Skeletal muscle tissue (tissue), 4 donors: ENCODE results near the gene BCDIN3D. TPM values are rescaled to one million over a fixed set of nuclear protein-coding genes. Genes with fewer than 3 reads are reported as not detected.
A peak's percentile ranks its signal among the peaks of the same experiment; 100 is the strongest.

ENCODE experiments used
- H3K27ac ChIP-seq: one replicate; pipeline ENCODE4 v1.7.0; 2013; ENCODE audit warnings: mild to moderate bottlenecking, low read depth, low read length, inconsistent platforms
- H3K27me3 ChIP-seq, 3 donors: one replicate each; pipeline ENCODE4 v1.7.0; 2013; ENCODE audit warnings: low read length in 3 of 3; ENCODE audit not compliant: control insufficient read depth in 3 of 3, insufficient read depth in 3 of 3
- H3K36me3 ChIP-seq, 3 donors: one replicate each; pipeline ENCODE4 v1.7.0; 2013; ENCODE audit warnings: low read length in 3 of 3; ENCODE audit not compliant: control insufficient read depth in 3 of 3, insufficient read depth in 3 of 3
- H3K4me1 ChIP-seq, 3 donors: one replicate each; pipeline ENCODE4 v1.7.0; 2013; ENCODE audit warnings: low read length in 3 of 3, mild to moderate bottlenecking in 3 of 3; ENCODE audit not compliant: control insufficient read depth in 3 of 3, insufficient read depth in 3 of 3
- H3K4me3 ChIP-seq, 3 donors: one replicate each; pipeline ENCODE4 v1.7.0; 2013; ENCODE audit warnings: low read length in 3 of 3
- H3K9ac ChIP-seq, 3 donors: one replicate each; pipeline ENCODE4 v1.7.0; 2013; ENCODE audit warnings: low read length in 3 of 3, mild to moderate bottlenecking in 3 of 3, moderate library complexity in 2 of 3, low read depth in 1 of 3
- H3K9me3 ChIP-seq, 3 donors: one replicate each; pipeline ENCODE4 v1.7.0; 2013; ENCODE audit warnings: low read length in 3 of 3; ENCODE audit not compliant: control insufficient read depth in 3 of 3
- total RNA-seq: library from RNA; depleted of rRNA; stranded (reverse); fragments of >200 nt; gene quantifications from one replicate; pipeline ENCODE4 v1.2.3, GENCODE V29; 2014
- donor health status: Osteomylitis.

BCDIN3D gene
- total RNA-seq, 1 donor from 2014 or later: 6.8 TPM

DNA sequence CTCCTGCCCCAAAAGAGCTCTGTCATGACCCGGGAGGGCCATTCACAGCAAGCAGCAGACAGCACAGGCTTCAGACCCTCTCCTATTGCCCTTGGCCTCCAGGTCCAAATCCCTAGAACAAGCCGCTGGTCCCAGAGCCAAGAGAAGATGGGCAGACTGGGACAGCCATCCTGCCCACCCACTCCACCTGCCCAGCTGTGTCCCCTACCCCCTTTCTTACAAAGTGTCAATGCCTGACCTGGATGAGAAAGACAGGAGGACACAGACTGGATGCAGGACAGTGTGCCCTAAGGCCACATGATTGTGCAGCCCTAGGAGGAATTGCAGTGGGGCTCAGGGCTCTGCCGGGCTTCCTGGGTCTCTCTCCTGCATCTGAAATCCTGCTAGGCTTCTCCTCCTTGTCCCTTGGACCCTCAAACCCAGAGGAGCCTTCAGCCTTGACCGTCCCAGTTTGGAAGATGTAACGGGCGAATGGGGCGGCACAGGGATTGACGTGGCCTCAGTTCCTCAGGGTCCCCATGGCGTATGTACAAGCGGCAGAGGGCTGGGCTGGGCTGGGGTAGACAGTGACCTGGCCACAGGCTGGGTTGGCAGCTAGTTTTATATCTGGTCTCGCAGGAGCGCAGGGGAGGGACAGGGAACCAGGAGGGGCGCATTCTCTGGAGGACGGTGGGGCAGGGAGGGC is 27.1 kb upstream of the BCDIN3D start:
- Histone ChIP-seq H3K9me3 (no peaks in the 10 kb centered on the region), H3K4me1 (peaks cover 28 to 40% (median 38%) of the 10 kb centered on the region in 3 donors), H3K9ac (no peak overlapping the region), H3K36me3 (no peaks in the 10 kb centered on the region), H3K4me3 (no peak overlapping the region), H3K27ac (no peak overlapping the region), H3K27me3 (peaks cover 0 to 9% (median 2%) of the 10 kb centered on the region in 3 donors)

GRCh38 chr12:49868952-49869815 is 26.3 kb upstream of the BCDIN3D start:
- Histone ChIP-seq H3K27me3 (peaks cover 0 to 9% (median 6%) of the 10 kb centered on the region in 3 donors), H3K4me3 (no peak overlapping the region), H3K4me1 (peaks cover 28 to 40% (median 38%) of the 10 kb centered on the region in 3 donors), H3K27ac (no peak overlapping the region), H3K36me3 (no peaks in the 10 kb centered on the region), H3K9me3 (no peaks in the 10 kb centered on the region), H3K9ac (peak overlapping the region in 1 of 3 donors; percentile 25)

DNA sequence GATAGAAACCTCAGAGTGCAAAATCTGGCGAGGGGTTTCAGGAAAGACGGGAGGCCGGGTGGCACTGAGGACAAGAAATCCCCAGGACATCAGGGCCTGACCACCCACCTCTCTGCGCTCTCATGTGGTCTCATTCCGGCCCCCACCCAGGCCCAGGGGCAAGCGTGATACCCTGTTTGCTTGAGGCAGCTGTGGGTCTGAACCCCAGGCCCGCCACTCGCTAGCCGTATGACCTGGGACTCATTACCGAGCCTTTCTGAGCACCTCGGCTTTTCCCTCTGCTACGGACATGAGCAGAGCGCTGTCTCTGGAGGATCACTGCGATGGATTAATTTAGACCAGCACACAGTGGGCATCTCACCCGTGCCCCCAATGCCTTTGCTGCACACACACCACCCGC is 25.5 kb upstream of the BCDIN3D start:
- no peak overlapping the region for H3K4me3 ChIP-seq
- H3K4me1 ChIP-seq: peaks cover 28 to 38% (median 37%) of the 10 kb centered on the region in 3 donors
- peaks cover 0 to 9% (median 6%) of the 10 kb centered on the region in 3 donors for H3K27me3 ChIP-seq
- H3K36me3 ChIP-seq: no peaks in the 10 kb centered on the region
- H3K27ac ChIP-seq: no peak overlapping the region
- no peaks in the 10 kb centered on the region for H3K9me3 ChIP-seq
- H3K9ac ChIP-seq: peak overlapping the region in 1 of 3 donors; percentile 25

- Histone ChIP-seq H3K4me1 (peaks cover 28 to 33% (median 30%) of the 10 kb centered on the region in 3 donors), H3K4me3 (no peak overlapping the region), H3K27ac (no peak overlapping the region), H3K9me3 (no peaks in the 10 kb centered on the region), H3K27me3 (peaks cover 0 to 9% (median 6%) of the 10 kb centered on the region in 3 donors), H3K9ac (no peak overlapping the region), H3K36me3 (no peaks in the 10 kb centered on the region)
Observed at GRCh38 chr12:49867570-49868341, 24.9 kb upstream of the BCDIN3D start.

- Histone ChIP-seq H3K4me3 (no peak overlapping the region), H3K36me3 (no peaks in the 10 kb centered on the region), H3K27ac (no peak overlapping the region), H3K4me1 (peaks cover 28 to 31% (median 29%) of the 10 kb centered on the region in 3 donors), H3K9ac (no peak overlapping the region), H3K27me3 (peaks cover 0 to 9% (median 6%) of the 10 kb centered on the region in 3 donors), H3K9me3 (no peaks in the 10 kb centered on the region)
Observed at GRCh38 chr12:49866859-49867569, 24.1 kb upstream of the BCDIN3D start.

DNA sequence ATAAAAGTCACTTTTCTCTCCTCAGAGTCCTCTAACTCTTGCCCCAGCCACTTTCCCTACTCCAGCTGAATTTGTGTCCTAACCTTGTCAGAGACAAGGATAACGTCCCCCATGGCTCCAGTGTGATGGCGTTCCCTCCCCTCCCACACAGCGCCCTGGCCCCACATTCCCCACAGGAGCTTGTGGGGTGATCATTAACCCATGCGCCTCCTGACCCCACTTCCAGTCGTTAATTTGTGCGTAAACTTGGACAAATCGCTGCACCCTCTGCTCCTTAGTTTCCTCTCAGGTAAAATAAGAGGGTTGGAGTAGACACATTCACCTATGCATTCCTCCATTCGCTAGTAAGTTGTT is 22.9 kb upstream of the BCDIN3D start:
- Histone ChIP-seq H3K9ac (no peak overlapping the region), H3K27ac (no peak overlapping the region), H3K4me3 (no peak overlapping the region), H3K27me3 (peaks cover 0 to 9% (median 6%) of the 10 kb centered on the region in 3 donors), H3K4me1 (peaks cover 28 to 31% (median 29%) of the 10 kb centered on the region in 3 donors), H3K36me3 (no peaks in the 10 kb centered on the region), H3K9me3 (no peaks in the 10 kb centered on the region)

GRCh38 chr12:49865109-49865781 is 22.3 kb upstream of the BCDIN3D start:
- H3K27ac ChIP-seq: no peak overlapping the region
- H3K27me3 ChIP-seq: peaks cover 0 to 9% (median 6%) of the 10 kb centered on the region in 3 donors
- no peaks in the 10 kb centered on the region for H3K9me3 ChIP-seq
- peaks cover 28 to 31% (median 29%) of the 10 kb centered on the region in 3 donors for H3K4me1 ChIP-seq
- no peaks in the 10 kb centered on the region for H3K36me3 ChIP-seq
- no peak overlapping the region for H3K4me3 ChIP-seq
- no peak overlapping the region for H3K9ac ChIP-seq

- no peak overlapping the region for H3K4me3 ChIP-seq
- peaks cover 0 to 9% (median 6%) of the 10 kb centered on the region in 3 donors for H3K27me3 ChIP-seq
- no peak overlapping the region for H3K27ac ChIP-seq
- H3K36me3 ChIP-seq: no peaks in the 10 kb centered on the region
- peaks cover 26 to 29% (median 26%) of the 10 kb centered on the region in 3 donors for H3K4me1 ChIP-seq
- no peaks in the 10 kb centered on the region for H3K9me3 ChIP-seq
- no peak overlapping the region for H3K9ac ChIP-seq
Observed at GRCh38 chr12:49864798-49865090, 21.8 kb upstream of the BCDIN3D start.
